Large intestine (tissue), 3 donors: Measurements from ENCODE around the gene CFTR. TPM values are rescaled to one million over a fixed set of nuclear protein-coding genes. Genes with fewer than 3 reads are reported as not detected.
"Not testable (repeated sequence)": the region's sequence is repeated elsewhere in the genome, so short reads cannot be mapped to it uniquely, and the experiment has no call there.

ENCODE experiments used
- DNase-seq, 2 donors: peaks; one replicate each; pipeline versions ENCODE4 v3.0.0 to v3.0.0-alpha.2; 2013
- H3K27ac ChIP-seq: one replicate; pipeline ENCODE4 v1.5.1; 2013; ENCODE audit warnings: low read length
- H3K27me3 ChIP-seq: 2 replicates; pipeline ENCODE4 v1.6.1; 2013; ENCODE audit warnings: low read length; ENCODE audit not compliant: control insufficient read depth, insufficient read depth
- H3K36me3 ChIP-seq: 2 replicates; pipeline ENCODE4 v1.6.1; 2013; ENCODE audit warnings: low read length; ENCODE audit not compliant: control insufficient read depth, insufficient read depth
- H3K4me1 ChIP-seq: one replicate; pipeline ENCODE4 v1.6.1; 2013; ENCODE audit warnings: low read length; ENCODE audit not compliant: control insufficient read depth, insufficient read depth
- H3K4me3 ChIP-seq: one replicate; pipeline ENCODE4 v1.5.1; 2013; ENCODE audit warnings: low read length
- H3K9me3 ChIP-seq: one replicate; pipeline ENCODE4 v1.6.1; 2013; ENCODE audit warnings: mild to moderate bottlenecking, low read depth, low read length, moderate library complexity; ENCODE audit not compliant: control insufficient read depth
- WGBS: methylation state at CpG from one replicate; pipeline ENCODE4 v1.1.5; 2013; ENCODE audit warnings: low lambda C conversion rate; ENCODE audit not compliant: insufficient coverage; 5-methylcytosine and 5-hydroxymethylcytosine counted together
- polyA plus RNA-seq: library from polyadenylated mRNA; unstranded; fragments of 120-200 nt; gene quantifications from one replicate; pipeline ENCODE4 v1.2.1, GENCODE V29; 2013

The CFTR gene
- polyA plus RNA-seq, 1 donor: 53.1 TPM

GRCh38 chr7:117492649-117493048, 12.8 kb downstream of the CFTR start:
- Histone ChIP-seq H3K9me3 (no peaks in the 10 kb centered on the region), H3K27ac (no peak overlapping the region), H3K27me3 (no peaks in the 10 kb centered on the region), H3K4me3 (no peak overlapping the region), H3K4me1 (peaks cover 34% of the 10 kb centered on the region), H3K36me3 (no peaks in the 10 kb centered on the region)
- WGBS: no CpG with 5 or more reads among the region's 2 CpGs
- no peak for DNase-seq

DNA sequence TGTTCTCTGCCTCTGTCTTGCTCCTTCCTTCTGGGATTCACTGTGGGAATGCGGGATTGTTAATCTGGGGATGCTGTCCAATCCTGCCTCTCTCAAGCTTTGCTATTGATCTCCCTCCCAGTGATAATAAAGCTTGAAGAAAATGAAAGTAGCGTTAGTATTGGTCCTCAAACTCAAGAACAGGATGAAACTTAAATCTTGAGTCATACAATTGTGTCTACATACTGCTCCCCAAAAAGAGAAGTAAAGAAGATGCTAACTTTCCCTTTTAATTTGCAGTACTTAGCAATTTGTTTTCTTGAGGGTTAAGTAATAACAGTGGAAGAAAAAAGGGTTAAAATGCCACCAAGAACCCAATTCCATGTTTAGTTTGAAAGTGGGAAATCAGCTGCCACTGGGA, 13.6 kb downstream of the CFTR start:
- no peak for DNase-seq
- Histone ChIP-seq H3K27ac (no peak overlapping the region), H3K4me1 (peaks cover 32% of the 10 kb centered on the region), H3K27me3 (no peaks in the 10 kb centered on the region), H3K9me3 (no peaks in the 10 kb centered on the region), H3K4me3 (no peak overlapping the region), H3K36me3 (no peaks in the 10 kb centered on the region)
- no CpG with 5 or more reads among the region's 2 CpGs for WGBS

DNA sequence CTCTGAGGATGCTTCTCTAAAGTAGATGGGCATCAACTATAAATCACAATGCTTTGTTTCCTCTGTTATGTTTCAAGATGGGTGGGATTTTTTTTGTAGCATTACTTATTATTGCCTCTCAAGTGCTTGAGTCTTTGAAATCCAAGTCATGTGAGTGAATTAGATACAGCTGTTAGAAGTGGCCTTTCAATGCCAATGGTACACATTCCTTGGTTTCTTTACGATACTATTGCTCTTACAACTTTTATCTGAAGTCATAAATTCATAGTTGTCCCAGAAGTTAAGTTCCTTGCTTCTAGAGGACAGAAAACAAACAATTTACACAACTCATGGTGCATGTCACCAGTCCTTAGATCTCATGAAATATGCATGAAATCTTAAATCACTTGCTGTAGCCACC, 15.5 kb downstream of the CFTR start:
- peak in 1 of 2 donors; percentile 79 for DNase-seq
- WGBS: no CpG with 5 or more reads among the region's 1 CpG
- Histone ChIP-seq H3K4me3 (no peak overlapping the region), H3K27me3 (no peaks in the 10 kb centered on the region), H3K9me3 (no peaks in the 10 kb centered on the region), H3K36me3 (no peaks in the 10 kb centered on the region), H3K4me1 (peaks cover 18% of the 10 kb centered on the region), H3K27ac (peak overlapping the region; percentile 78)

DNA sequence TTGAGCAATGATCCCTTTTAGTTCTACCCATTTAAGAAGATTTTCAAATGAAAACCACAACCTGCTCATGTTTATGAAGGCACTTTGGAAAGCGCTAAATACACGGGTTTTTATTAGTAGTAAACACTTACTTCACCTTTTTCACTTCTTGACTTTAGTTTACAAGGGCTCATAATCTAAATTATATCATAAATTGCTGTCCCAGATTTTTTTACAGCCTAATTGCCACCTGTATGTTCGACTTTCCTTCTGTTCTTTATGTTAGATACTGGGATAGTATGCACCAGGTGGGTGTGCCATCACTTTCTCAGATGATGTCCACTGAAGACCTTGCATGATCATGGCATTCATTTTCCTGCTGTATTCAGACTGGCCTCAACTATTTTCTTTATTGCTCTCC, 22.5 kb downstream of the CFTR start:
- DNase-seq: peak in 1 of 2 donors; percentile 59
- WGBS: no CpG with 5 or more reads among the region's 3 CpGs
- peaks cover 17% of the 10 kb centered on the region for H3K36me3 ChIP-seq

GRCh38 chr7:117505238-117505637, 25.4 kb downstream of the CFTR start:
- Histone ChIP-seq H3K4me3 (no peak overlapping the region), H3K9me3 (no peaks in the 10 kb centered on the region), H3K4me1 (peaks cover 6% of the 10 kb centered on the region), H3K27me3 (no peaks in the 10 kb centered on the region), H3K36me3 (peaks cover 20% of the 10 kb centered on the region), H3K27ac (no peak overlapping the region)
- no CpG with 5 or more reads among the region's 3 CpGs for WGBS
- DNase-seq: no peak

More for the DNA sequence above, 22.5 kb downstream of the CFTR start:
- no peaks in the 10 kb centered on the region for H3K27me3 ChIP-seq
- H3K9me3 ChIP-seq: no peaks in the 10 kb centered on the region
- no peak overlapping the region for H3K27ac ChIP-seq
- H3K4me3 ChIP-seq: no peak overlapping the region
- peaks cover 6% of the 10 kb centered on the region for H3K4me1 ChIP-seq

- no peaks in the 10 kb centered on the region for H3K27me3 ChIP-seq
- no peak for DNase-seq
- no peaks in the 10 kb centered on the region for H3K9me3 ChIP-seq
- H3K27ac ChIP-seq: no peak overlapping the region
- no peaks in the 10 kb centered on the region for H3K4me1 ChIP-seq
- H3K4me3 ChIP-seq: no peak overlapping the region
- peaks cover 38% of the 10 kb centered on the region for H3K36me3 ChIP-seq
- 100% methylated on average over 1 of the region's 1 CpG for WGBS
Observed at GRCh38 chr7:117508676-117509075, 28.9 kb downstream of the CFTR start.

DNA sequence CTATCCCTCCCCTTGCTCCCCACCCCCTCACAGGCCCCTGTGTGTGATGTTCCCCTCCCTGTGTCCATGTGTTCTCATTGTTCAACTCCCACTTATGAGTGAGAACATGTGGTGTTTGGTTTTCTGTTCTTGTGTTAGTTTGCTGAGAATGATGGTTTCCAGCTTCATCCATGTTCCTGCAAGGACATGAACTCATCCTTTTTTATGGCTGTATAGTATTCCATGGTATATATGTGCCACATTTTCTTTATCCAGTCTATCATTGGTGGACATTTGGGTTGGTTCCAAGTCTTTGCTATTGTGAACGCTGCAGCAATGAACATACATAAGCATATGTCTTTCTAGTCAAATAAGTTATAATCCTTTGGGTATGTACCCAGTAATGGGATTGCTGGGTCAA, 37.4 kb downstream of the CFTR start:
- not testable (repeated sequence) for DNase-seq, H3K9me3 ChIP-seq, H3K27me3 ChIP-seq, H3K4me1 ChIP-seq, H3K4me3 ChIP-seq, H3K27ac ChIP-seq
- no CpG with 5 or more reads among the region's 1 CpG for WGBS
- H3K36me3 ChIP-seq: peaks cover 11% of the 10 kb centered on the region

DNA sequence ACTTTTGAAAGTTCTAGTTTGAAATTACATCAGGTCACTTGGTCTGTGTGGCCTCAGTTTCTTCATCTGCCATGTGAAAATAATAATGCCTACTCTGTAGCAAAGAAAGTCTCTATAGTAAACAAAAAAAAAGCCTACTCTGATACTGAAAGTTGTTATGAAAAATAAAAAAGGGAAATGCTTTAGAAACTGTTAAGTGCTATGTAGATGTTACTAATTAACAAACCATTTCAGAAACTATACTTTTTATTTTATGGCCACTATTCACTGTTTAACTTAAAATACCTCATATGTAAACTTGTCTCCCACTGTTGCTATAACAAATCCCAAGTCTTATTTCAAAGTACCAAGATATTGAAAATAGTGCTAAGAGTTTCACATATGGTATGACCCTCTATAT, 50.6 kb downstream of the CFTR start:
- H3K9me3 ChIP-seq: no peaks in the 10 kb centered on the region
- peaks cover 8% of the 10 kb centered on the region for H3K4me1 ChIP-seq
- H3K27me3 ChIP-seq: no peaks in the 10 kb centered on the region
- no peak overlapping the region for H3K27ac ChIP-seq
- peak in 1 of 2 donors; percentile 25 for DNase-seq
- no peak overlapping the region for H3K4me3 ChIP-seq
- H3K36me3 ChIP-seq: no peaks in the 10 kb centered on the region

DNA sequence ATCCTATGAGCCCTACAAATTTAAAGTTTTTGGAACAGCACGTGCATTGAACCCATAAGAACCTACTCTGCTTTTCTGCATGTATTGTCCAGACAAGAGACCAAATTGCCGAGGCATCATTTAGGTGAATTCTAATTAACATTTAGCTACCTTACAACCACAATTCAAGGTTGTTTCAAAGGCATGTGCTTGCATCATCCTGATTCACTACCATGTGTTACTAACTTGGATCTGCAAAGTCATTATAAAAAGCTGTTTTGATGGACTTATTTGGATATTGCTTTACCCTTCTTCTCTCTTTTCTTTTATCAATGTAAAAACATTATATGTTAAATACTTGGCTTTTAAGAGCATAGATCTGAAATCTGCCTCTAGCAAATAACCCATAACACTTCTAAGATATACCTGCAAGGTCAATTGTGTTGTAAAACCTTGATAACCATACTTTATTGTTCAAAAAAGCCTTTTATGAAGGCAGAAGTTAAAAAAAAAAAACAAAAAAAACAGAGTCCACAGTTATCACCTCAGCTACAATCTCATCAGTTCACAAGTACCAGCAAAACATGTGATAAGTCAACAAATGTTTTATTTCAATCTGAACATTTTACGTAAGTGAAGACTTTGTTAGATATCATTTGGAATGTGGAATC, 51.9 kb downstream of the CFTR start:
- DNase-seq: peak in 1 of 2 donors; percentile 30
- H3K36me3 ChIP-seq: no peaks in the 10 kb centered on the region
- H3K27me3 ChIP-seq: no peaks in the 10 kb centered on the region
- peak overlapping the region; percentile 13 for H3K27ac ChIP-seq
- WGBS: 0% methylated on average over 1 of the region's 3 CpGs
- no peak overlapping the region for H3K4me3 ChIP-seq
- peaks cover 8% of the 10 kb centered on the region for H3K4me1 ChIP-seq
- H3K9me3 ChIP-seq: no peaks in the 10 kb centered on the region

DNA sequence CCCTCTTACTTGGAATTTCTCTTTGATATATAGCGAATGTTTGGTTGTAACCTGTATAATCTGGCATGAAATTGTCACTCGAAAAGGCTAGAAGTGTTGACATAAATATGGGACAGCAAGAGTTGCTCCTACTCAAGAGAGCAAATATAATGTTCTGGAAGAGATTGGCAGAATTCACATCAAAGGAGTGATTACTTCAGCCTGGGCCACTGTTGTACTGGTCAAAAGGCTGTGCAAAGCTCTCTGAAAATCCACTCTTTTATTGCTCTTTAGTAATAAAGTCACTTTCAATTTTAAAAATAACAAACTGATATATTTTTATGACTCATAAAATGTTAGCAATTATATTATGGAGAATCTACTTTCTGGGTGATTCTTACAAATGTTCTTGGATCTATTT, 58.2 kb downstream of the CFTR start:
- no CpG with 5 or more reads among the region's 2 CpGs for WGBS
- H3K4me1 ChIP-seq: peaks cover 4% of the 10 kb centered on the region
- H3K36me3 ChIP-seq: peaks cover 11% of the 10 kb centered on the region
- H3K27me3 ChIP-seq: no peaks in the 10 kb centered on the region
- no peak overlapping the region for H3K4me3 ChIP-seq
- DNase-seq: peak in 1 of 2 donors; percentile 18
- no peak overlapping the region for H3K27ac ChIP-seq
- H3K9me3 ChIP-seq: no peaks in the 10 kb centered on the region

DNA sequence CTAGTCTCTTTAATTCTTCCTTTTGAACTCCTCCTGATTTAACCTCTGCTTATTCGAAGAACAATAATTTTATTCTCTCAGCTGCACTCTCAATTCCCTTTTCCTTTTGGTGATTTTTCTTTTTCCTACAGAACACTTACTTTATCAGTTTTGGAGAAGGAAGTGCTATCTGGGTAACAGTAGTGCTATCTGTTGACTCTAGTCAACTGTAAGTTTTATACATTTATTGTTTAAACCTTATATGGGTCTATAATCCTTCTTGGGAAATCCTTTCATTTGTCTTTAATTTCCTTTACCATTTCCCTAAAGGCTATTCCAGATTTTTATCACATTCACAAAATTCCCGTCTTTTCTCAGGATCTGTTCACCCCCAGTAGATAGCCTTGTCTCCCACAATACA, 64.2 kb downstream of the CFTR start:
- no peaks in the 10 kb centered on the region for H3K27me3 ChIP-seq
- H3K36me3 ChIP-seq: peaks cover 26% of the 10 kb centered on the region
- H3K9me3 ChIP-seq: no peaks in the 10 kb centered on the region
- H3K27ac ChIP-seq: no peak overlapping the region
- 92% methylated on average over 2 of the region's 2 CpGs for WGBS
- no peak for DNase-seq
- no peaks in the 10 kb centered on the region for H3K4me1 ChIP-seq
- H3K4me3 ChIP-seq: no peak overlapping the region
